Spleen (tissue), 11 donors: ENCODE data around the gene PRKCQ. TPM values are rescaled to one million over a fixed set of nuclear protein-coding genes. Genes with fewer than 3 reads are reported as not detected.

Experiments used
- DNase-seq: peaks from one replicate; pipeline ENCODE4 v3.0.0-alpha.2; 2020
- H3K27ac ChIP-seq, 8 donors: fragments of 200-600 bp; sonication (generic) in 7 of 8; 1 replicate in 4 of 8; 2 replicates in 4 of 8; pipeline versions ENCODE4 v1.5.0 to v1.8.0; 2016 to 2021; ENCODE audit warnings: inconsistent platforms in 4 of 8, mild to moderate bottlenecking in 4 of 8, moderate library complexity in 1 of 8
- H3K27me3 ChIP-seq, 7 donors: fragments of 200-600 bp; sonication (generic) in 6 of 7; replicated peaks in 1 of 7; 1 replicate in 4 of 7; 2 replicates in 3 of 7; pipeline versions ENCODE4 v1.5.0 to v1.8.0; 2016 to 2021; ENCODE audit warnings: inconsistent platforms in 3 of 7, mild to moderate bottlenecking in 1 of 7
- H3K36me3 ChIP-seq, 6 donors: fragments of 200-600 bp; sonication (generic) in 5 of 6; 1 replicate in 4 of 6; 2 replicates in 2 of 6; pipeline versions ENCODE4 v1.5.0 to v1.8.0; 2016 to 2021; ENCODE audit warnings: inconsistent platforms in 2 of 6
- H3K4me1 ChIP-seq, 6 donors: fragments of 200-600 bp; sonication (generic) in 5 of 6; 1 replicate in 3 of 6; 2 replicates in 3 of 6; pipeline versions ENCODE4 v1.5.0 to v1.8.0; 2016 to 2021; ENCODE audit warnings: inconsistent platforms in 3 of 6
- H3K4me3 ChIP-seq, 8 donors: fragments of 200-600 bp; sonication (generic) in 7 of 8; 1 replicate in 4 of 8; 2 replicates in 4 of 8; pipeline versions ENCODE4 v1.5.0 to v1.8.0; 2016 to 2021; ENCODE audit warnings: inconsistent platforms in 4 of 8, mild to moderate bottlenecking in 4 of 8, moderate library complexity in 2 of 8
- H3K9me3 ChIP-seq, 8 donors: fragments of 200-600 bp; sonication (generic) in 7 of 8; 1 replicate in 4 of 8; 2 replicates in 4 of 8; pipeline versions ENCODE4 v1.5.0 to v1.8.0; 2016 to 2021; ENCODE audit warnings: inconsistent platforms in 4 of 8
- CTCF ChIP-seq, 11 experiments: fragments of 200-600 bp in 7 of 11; fragments of 450-650 bp in 4 of 11; sonication (generic) in 4 of 11; IDR thresholded peaks in 8 of 11; conservative IDR thresholded peaks in 3 of 11; 1 replicate in 7 of 11; 2 replicates in 4 of 11; pipeline versions ENCODE4 v1.4.0 to v1.8.0; 2016 to 2021; ENCODE audit warnings: antibody characterized with exemption in 11 of 11, inconsistent platforms in 4 of 11, mild to moderate bottlenecking in 1 of 11
- POLR2A ChIP-seq, 3 donors: fragments of 450-650 bp; IDR thresholded peaks; one replicate each; pipeline ENCODE4 v1.5.1; 2017; ENCODE audit warnings: antibody characterized with exemption in 3 of 3, mild to moderate bottlenecking in 1 of 3
- POLR2AphosphoS5 ChIP-seq, 3 donors: sonication (generic); formaldehyde crosslinking; IDR thresholded peaks; one replicate each; pipeline ENCODE4 v1.5.1; 2017; ENCODE audit warnings: antibody characterized with exemption in 3 of 3
- WGBS, 5 donors: extraction: QIAGEN DNeasy Blood & Tissue Kit in 3 of 5; methylation state at CpG; one replicate each; pipeline versions ENCODE4 v1.1.5 to v1.1.7; 2013 to 2018; 5-methylcytosine and 5-hydroxymethylcytosine counted together
- intact Hi-C: fragments of 100-400 bp; cut with DNase I; formaldehyde crosslinking; loops from one replicate; pipeline ENCODE4 v1.15.0; 2023; ENCODE audit warnings: low total_unique reads
- polyA plus RNA-seq, 3 donors: library from polyadenylated mRNA; stranded (reverse); fragments of 200-250 nt; gene quantifications; one replicate each; pipeline ENCODE4 v1.2.1, GENCODE V29; 2013
- total RNA-seq, 7 donors: library from RNA; depleted of rRNA in 3 of 7; stranded (reverse); fragments of >200 nt in 3 of 7; fragmentation: NEBNext Ultra II Directional in 4 of 7; extraction: Animal tissue kit (Norgen Biotek cat#: 25700) in 4 of 7; gene quantifications; one replicate each; pipeline versions ENCODE4 v1.1.0 to v1.2.1, GENCODE V29; 2016 to 2021
- donor health status: healthy with polysubstance abuse.
- donor health status: DM: no; HTN: no; CAD: no; lungs with moderate emphysema.
- donor health status: DM: no; HTN: no; CAD: no.
- donor health status: Bipolar disorder and iron deficiency.
- donor health status: healthy.
- donor health status: DM: no; HTN: no; CAD: no.
- donor health status: DM: yes; HTN: yes; CAD: no.

Gene PRKCQ
- total and polyA plus RNA-seq, 10 donors: 2.1 to 11.8 (median 8.1) TPM

- Histone ChIP-seq H3K4me3 (no peak overlapping the region), H3K27me3 (no peaks in the 10 kb centered on the region), H3K36me3 (no peaks in the 10 kb centered on the region), H3K27ac (no peak overlapping the region), H3K9me3 (peaks cover 0 to 12% (median 0%) of the 10 kb centered on the region in 8 donors), H3K4me1 (peaks cover 0 to 8% (median 0%) of the 10 kb centered on the region in 6 donors)
- WGBS, 5 donors: 61 to 86% (median 79%) methylated on average over 4 of the region's 4 CpGs
- DNase-seq: no peak
- no peak for TF ChIP-seq CTCF (IDR thresholded peaks at IDR 0.05 in 8 of 11, conservative IDR thresholded peaks at IDR 0.05 in 3 of 11)
- no peak for TF ChIP-seq POLR2AphosphoS5 (IDR thresholded peaks at IDR 0.05)
- no peak for TF ChIP-seq POLR2A (IDR thresholded peaks at IDR 0.05)
- intact Hi-C loops: no loop called here
These were observed 35.9 kb upstream of the PRKCQ start for GRCh38 chr10:6615971-6616370.

GRCh38 chr10:6612371-6612770, 32.3 kb upstream of the PRKCQ start:
- Histone ChIP-seq H3K4me1 (peaks cover 0 to 16% (median 0%) of the 10 kb centered on the region in 6 donors), H3K27me3 (no peaks in the 10 kb centered on the region), H3K36me3 (no peaks in the 10 kb centered on the region), H3K27ac (no peak overlapping the region), H3K9me3 (peaks cover 0 to 12% (median 5%) of the 10 kb centered on the region in 8 donors), H3K4me3 (no peak overlapping the region)
- intact Hi-C loops: no loop called here
- 23 to 31% (median 26%) methylated on average over 2 of the region's 2 CpGs for WGBS, 5 donors
- TF ChIP-seq POLR2A (IDR thresholded peaks at IDR 0.05) (no peak), POLR2AphosphoS5 (IDR thresholded peaks at IDR 0.05) (no peak), CTCF (IDR thresholded peaks at IDR 0.05 in 8 of 11, conservative IDR thresholded peaks at IDR 0.05 in 3 of 11) (no peak)
- no peak for DNase-seq

- Histone ChIP-seq H3K4me3 (no peak overlapping the region), H3K9me3 (peaks cover 0 to 12% (median 5%) of the 10 kb centered on the region in 8 donors), H3K36me3 (no peaks in the 10 kb centered on the region), H3K27me3 (no peaks in the 10 kb centered on the region), H3K27ac (no peak overlapping the region), H3K4me1 (peaks cover 0 to 16% (median 0%) of the 10 kb centered on the region in 6 donors)
- TF ChIP-seq POLR2A (IDR thresholded peaks at IDR 0.05): no peak
- no peak for TF ChIP-seq POLR2AphosphoS5 (IDR thresholded peaks at IDR 0.05)
- no peak for TF ChIP-seq CTCF (IDR thresholded peaks at IDR 0.05 in 8 of 11, conservative IDR thresholded peaks at IDR 0.05 in 3 of 11)
- no peak for DNase-seq
- intact Hi-C loops: no loop called here
These were observed 30.6 kb upstream of the PRKCQ start for GRCh38 chr10:6610647-6611046.

GRCh38 chr10:6609625-6610024, 29.5 kb upstream of the PRKCQ start:
- TF ChIP-seq CTCF (IDR thresholded peaks at IDR 0.05 in 8 of 11, conservative IDR thresholded peaks at IDR 0.05 in 3 of 11) (no peak), POLR2A (IDR thresholded peaks at IDR 0.05) (no peak), POLR2AphosphoS5 (IDR thresholded peaks at IDR 0.05) (no peak)
- intact Hi-C loops: no loop called here
- Histone ChIP-seq H3K4me3 (no peak overlapping the region), H3K27ac (no peak overlapping the region), H3K27me3 (peaks cover 0 to 5% (median 0%) of the 10 kb centered on the region in 7 donors), H3K9me3 (peaks cover 0 to 12% (median 5%) of the 10 kb centered on the region in 8 donors), H3K4me1 (peaks cover 0 to 16% (median 0%) of the 10 kb centered on the region in 6 donors), H3K36me3 (no peaks in the 10 kb centered on the region)
- no peak for DNase-seq
